WTC11 (cell line): Measurements from ENCODE around the gene ATG13. TPM values are rescaled to one million over a fixed set of nuclear protein-coding genes. Genes with fewer than 3 reads are reported as not detected.

Experiments used
- ATAC-seq: fragments of 200-7000 bp; cut with Tn5 transposase; 2 replicates; pipeline ENCODE4 v1.10.0; 2021; ENCODE audit warnings: mild to moderate bottlenecking, moderate library complexity
- CTCF ChIA-PET: fragments of 300-600 bp; sonication (Branson Sonifier 250); formaldehyde crosslinking; loops from one replicate; lab custom pipeline; 2021; ENCODE audit warnings: antibody characterized with exemption; lab: Charles Lee
- POLR2A ChIA-PET: fragments of 350-600 bp; sonication (Branson Sonifier 250); formaldehyde crosslinking; loops from one replicate; lab custom pipeline; 2021; ENCODE audit warnings: antibody characterized with exemption; lab: Charles Lee
- DNase-seq: peaks from one replicate; pipeline ENCODE4 v3.0.0; 2021; ENCODE audit warnings: low spot score
- H3K27ac Mint-ChIP-seq: 2 replicates; pipeline ENCODE4 v1.8.0; 2021; ENCODE audit warnings: mixed read lengths
- H3K27me3 Mint-ChIP-seq: 2 replicates; pipeline ENCODE4 v1.8.0; 2021; ENCODE audit warnings: low read depth, mild to moderate bottlenecking, moderate library complexity, mixed read lengths
- H3K36me3 Mint-ChIP-seq: 2 replicates; pipeline ENCODE4 v1.8.0; 2021; ENCODE audit warnings: mixed read lengths
- H3K4me1 Mint-ChIP-seq: 2 replicates; pipeline ENCODE4 v1.8.0; 2022; ENCODE audit warnings: mixed read lengths
- H3K4me3 Mint-ChIP-seq: 2 replicates; pipeline ENCODE4 v1.8.0; 2021; ENCODE audit warnings: mild to moderate bottlenecking, moderate library complexity, mixed read lengths
- H3K9me3 Mint-ChIP-seq: 2 replicates; pipeline ENCODE4 v1.8.0; 2021; ENCODE audit warnings: mixed read lengths
- AR ChIP-seq: fragments of 250-450 bp; sonication (Bioruptor Pico); IDR thresholded peaks from 2 replicates; pipeline ENCODE4 v1.9.0; 2021; ENCODE audit warnings: mild to moderate bottlenecking
- CBFB ChIP-seq: sonication (generic); formaldehyde crosslinking; IDR thresholded peaks from 2 replicates; pipeline ENCODE4 v1.8.1; 2022; ENCODE audit warnings: mild to moderate bottlenecking, low read depth, missing genetic modification reagents
- ELF4 ChIP-seq: sonication (generic); formaldehyde crosslinking; IDR thresholded peaks from 2 replicates; pipeline ENCODE4 v1.8.1; 2022; ENCODE audit warnings: low read depth, mild to moderate bottlenecking, moderate library complexity, missing genetic modification reagents
- EMX1 ChIP-seq: fragments of 250-450 bp; sonication (Bioruptor Pico); IDR thresholded peaks from 2 replicates; pipeline ENCODE4 v1.8.0; 2021; ENCODE audit warnings: mild to moderate bottlenecking
- IRF1 ChIP-seq: sonication (generic); formaldehyde crosslinking; IDR thresholded peaks from 2 replicates; pipeline ENCODE4 v1.8.0; 2023; ENCODE audit warnings: missing genetic modification reagents
- JUN ChIP-seq: sonication (generic); formaldehyde crosslinking; IDR thresholded peaks from 2 replicates; pipeline ENCODE4 v1.8.0; 2023; ENCODE audit warnings: mild to moderate bottlenecking, missing genetic modification reagents
- MYBL2 ChIP-seq: sonication (generic); formaldehyde crosslinking; IDR thresholded peaks from 2 replicates; pipeline ENCODE4 v1.8.1; 2023; ENCODE audit warnings: mild to moderate bottlenecking, moderate library complexity, missing genetic modification reagents
- NFE2L1 ChIP-seq: sonication (generic); formaldehyde crosslinking; IDR thresholded peaks from 2 replicates; pipeline ENCODE4 v1.8.1; 2023; ENCODE audit warnings: missing genetic modification reagents
- OVOL2 ChIP-seq: fragments of 250-450 bp; sonication (Bioruptor Pico); IDR thresholded peaks from 2 replicates; pipeline ENCODE4 v1.9.0; 2021; ENCODE audit warnings: mild to moderate bottlenecking, borderline replicate concordance
- PRRX2 ChIP-seq: fragments of 250-450 bp; sonication (Bioruptor Pico); IDR thresholded peaks from 2 replicates; pipeline ENCODE4 v1.8.0; 2021; ENCODE audit warnings: mild to moderate bottlenecking
- RELA ChIP-seq: sonication (generic); formaldehyde crosslinking; IDR thresholded peaks from 2 replicates; pipeline ENCODE4 v1.8.1; 2022; ENCODE audit warnings: missing genetic modification reagents, mild to moderate bottlenecking, borderline replicate concordance
- SMAD3 ChIP-seq: sonication (generic); formaldehyde crosslinking; IDR thresholded peaks from 2 replicates; pipeline ENCODE4 v1.8.0; 2022; ENCODE audit warnings: missing genetic modification reagents, mild to moderate bottlenecking, borderline replicate concordance
- SMAD4 ChIP-seq: sonication (generic); formaldehyde crosslinking; IDR thresholded peaks from 2 replicates; pipeline ENCODE4 v1.8.0; 2022; ENCODE audit warnings: mild to moderate bottlenecking, missing genetic modification reagents
- TEAD1 ChIP-seq: sonication (generic); formaldehyde crosslinking; IDR thresholded peaks from 2 replicates; pipeline ENCODE4 v1.8.0; 2022; ENCODE audit warnings: mild to moderate bottlenecking, missing genetic modification reagents
- ZBTB43 ChIP-seq: sonication (generic); formaldehyde crosslinking; IDR thresholded peaks from 2 replicates; pipeline ENCODE4 v1.8.1; 2023; ENCODE audit warnings: mild to moderate bottlenecking, missing genetic modification reagents
- ZSCAN18 ChIP-seq: fragments of 250-450 bp; sonication (Bioruptor Pico); IDR thresholded peaks from 2 replicates; pipeline ENCODE4 v2.1.2; 2022; ENCODE audit warnings: mild to moderate bottlenecking, moderate library complexity
- total RNA-seq: library from RNA; stranded (reverse); gene quantifications from 3 replicates; pipeline ENCODE4 v1.2.3, GENCODE V29; 2021
- TF ChIP-seq, protein P1 (sequence below): sonication (generic); formaldehyde crosslinking; IDR thresholded peaks from 2 replicates; pipeline ENCODE4 v1.8.1; 2023; ENCODE audit warnings: mild to moderate bottlenecking, missing genetic modification reagents, moderate library complexity
- TF ChIP-seq, protein P2 (sequence below): sonication (generic); formaldehyde crosslinking; IDR thresholded peaks from 2 replicates; pipeline ENCODE4 v1.8.1; 2022; ENCODE audit warnings: low read depth, missing genetic modification reagents, borderline replicate concordance

Gene ATG13
- total RNA-seq, 1 experiment from 2014 or later: 85.4 TPM

DNA sequence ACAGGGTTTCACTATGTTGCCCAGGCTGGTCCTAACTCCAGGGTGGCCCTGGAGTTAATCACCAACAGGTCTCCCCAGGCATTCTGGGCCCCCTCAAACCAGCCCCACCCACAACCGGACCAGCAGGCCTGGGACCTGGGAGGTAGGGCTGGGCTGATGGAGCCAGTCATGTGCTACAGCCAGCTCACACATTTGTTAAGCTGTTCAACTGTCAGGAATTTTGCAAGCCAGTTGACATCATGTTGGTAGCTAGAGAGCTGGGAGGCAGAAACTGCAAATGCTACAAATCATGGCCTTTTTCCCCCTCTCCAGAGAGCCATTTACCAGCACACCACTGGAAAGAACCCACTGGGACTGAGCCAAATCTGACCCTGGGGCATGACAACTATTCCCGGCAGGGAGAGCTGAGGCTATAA, 76.3 kb downstream of the ATG13 start (continued):
- TF ChIP-seq AR (CRISPR knock-in tag) (no peak), TEAD1 (no peak), ZBTB43 (no peak), OVOL2 (CRISPR knock-in tag) (no peak)
- TF ChIP-seq, protein P1, sequence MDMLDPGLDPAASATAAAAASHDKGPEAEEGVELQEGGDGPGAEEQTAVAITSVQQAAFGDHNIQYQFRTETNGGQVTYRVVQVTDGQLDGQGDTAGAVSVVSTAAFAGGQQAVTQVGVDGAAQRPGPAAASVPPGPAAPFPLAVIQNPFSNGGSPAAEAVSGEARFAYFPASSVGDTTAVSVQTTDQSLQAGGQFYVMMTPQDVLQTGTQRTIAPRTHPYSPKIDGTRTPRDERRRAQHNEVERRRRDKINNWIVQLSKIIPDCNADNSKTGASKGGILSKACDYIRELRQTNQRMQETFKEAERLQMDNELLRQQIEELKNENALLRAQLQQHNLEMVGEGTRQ (CRISPR knock-in tag): no peak

DNA sequence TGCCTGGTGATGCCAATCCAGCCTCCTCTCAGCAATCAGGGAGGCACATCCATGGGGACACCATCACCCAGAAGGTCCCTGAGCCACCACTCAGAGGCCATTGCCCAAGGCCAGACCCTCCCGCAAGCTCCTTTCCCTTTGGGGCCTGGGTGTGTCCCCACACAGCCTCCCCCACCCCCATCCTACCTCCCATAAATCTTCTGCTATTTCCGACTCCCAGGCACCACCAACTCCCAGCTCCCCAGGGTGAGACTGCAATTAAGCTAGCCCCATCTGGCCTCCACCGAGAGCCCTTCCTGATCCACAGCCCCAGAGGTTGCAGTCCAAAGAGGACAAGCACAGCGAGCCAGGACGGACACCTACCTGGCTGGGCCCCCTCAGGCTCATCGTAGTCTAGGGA, 76.7 kb downstream of the ATG13 start:
- no peaks in the 10 kb centered on the region for H3K27me3 Mint-ChIP-seq
- DNase-seq (no peak), ATAC-seq (no peak)
- no peak overlapping the region for H3K4me3 Mint-ChIP-seq
- TF ChIP-seq ZSCAN18 (CRISPR knock-in tag): no peak
- TF ChIP-seq ELF4 (CRISPR knock-in tag): no peak
- no peak for TF ChIP-seq SMAD4 (CRISPR knock-in tag)
- TF ChIP-seq TEAD1: no peak
- TF ChIP-seq OVOL2 (CRISPR knock-in tag): no peak
- TF ChIP-seq EMX1: no peak
- TF ChIP-seq PRRX2: no peak
- no peak for TF ChIP-seq IRF1 (CRISPR knock-in tag)
- no peak for TF ChIP-seq MYBL2 (CRISPR knock-in tag)
- TF ChIP-seq, protein P2, sequence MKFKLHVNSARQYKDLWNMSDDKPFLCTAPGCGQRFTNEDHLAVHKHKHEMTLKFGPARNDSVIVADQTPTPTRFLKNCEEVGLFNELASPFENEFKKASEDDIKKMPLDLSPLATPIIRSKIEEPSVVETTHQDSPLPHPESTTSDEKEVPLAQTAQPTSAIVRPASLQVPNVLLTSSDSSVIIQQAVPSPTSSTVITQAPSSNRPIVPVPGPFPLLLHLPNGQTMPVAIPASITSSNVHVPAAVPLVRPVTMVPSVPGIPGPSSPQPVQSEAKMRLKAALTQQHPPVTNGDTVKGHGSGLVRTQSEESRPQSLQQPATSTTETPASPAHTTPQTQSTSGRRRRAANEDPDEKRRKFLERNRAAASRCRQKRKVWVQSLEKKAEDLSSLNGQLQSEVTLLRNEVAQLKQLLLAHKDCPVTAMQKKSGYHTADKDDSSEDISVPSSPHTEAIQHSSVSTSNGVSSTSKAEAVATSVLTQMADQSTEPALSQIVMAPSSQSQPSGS (CRISPR knock-in tag): no peak
- no peak for TF ChIP-seq CBFB (CRISPR knock-in tag)
- TF ChIP-seq JUN (CRISPR knock-in tag): no peak
- TF ChIP-seq RELA: no peak
- no peak for TF ChIP-seq SMAD3 (CRISPR knock-in tag)
- TF ChIP-seq NFE2L1: no peak
- H3K36me3 Mint-ChIP-seq: no peaks in the 10 kb centered on the region
- peak overlapping the region; percentile 16; the same call in 1 of the 2 replicates for H3K27ac Mint-ChIP-seq
- H3K4me1 Mint-ChIP-seq: 0 out of 2 replicates have a peak, but pooled peaks cover 5% of the 10 kb centered on the region
- ChIA-PET POLR2A (no interaction called here), CTCF (interaction anchor here (1.3 kb wide), 1 partner anchor 165 kb away, joined by 3 read pairs; no protein-coding TSS in a partner anchor)
- no peaks in the 10 kb centered on the region for H3K9me3 Mint-ChIP-seq
